T-helper 2 cell treated with Interferon-gamma antibody and Interleukin-4, amounts not matched to agents 5 μg/mL and 100 μg/mL, for 36 hours (primary cell): ENCODE results near the gene TLE5.
A peak's percentile ranks its signal among the peaks of the same experiment; 100 is the strongest.
"Not testable (repeated sequence)": the region's sequence is repeated elsewhere in the genome, so short reads cannot be mapped to it uniquely, and the experiment has no call there.

Experiments
- DNase-seq: peaks from one replicate; pipeline ENCODE4 v3.0.0; 2021; ENCODE audit warnings: low spot score
- H3K27ac Mint-ChIP-seq: one replicate; pipeline ENCODE4 v1.8.0; 2021; ENCODE audit warnings: mild to moderate bottlenecking, mixed read lengths
- H3K27me3 Mint-ChIP-seq: one replicate; pipeline ENCODE4 v1.8.0; 2021; ENCODE audit warnings: low read depth, mixed read lengths
- H3K36me3 Mint-ChIP-seq: one replicate; pipeline ENCODE4 v1.8.0; 2021; ENCODE audit warnings: low read depth, mixed read lengths
- H3K4me1 Mint-ChIP-seq: one replicate; pipeline ENCODE4 v1.8.0; 2021; ENCODE audit warnings: low read depth, mixed read lengths
- H3K4me3 Mint-ChIP-seq: one replicate; pipeline ENCODE4 v1.8.0; 2022; ENCODE audit warnings: mild to moderate bottlenecking, moderate library complexity, mixed read lengths
- H3K9me3 Mint-ChIP-seq: one replicate; pipeline ENCODE4 v1.8.0; 2021; ENCODE audit warnings: mixed read lengths

The TLE5 gene

GRCh38 chr19:3048190-3048533 lies 14.1 kb downstream of the TLE5 start:
- Mint-ChIP-seq H3K9me3 (no peaks in the 10 kb centered on the region), H3K4me1 (peaks cover 9% of the 10 kb centered on the region), H3K4me3 (no peak overlapping the region), H3K36me3 (peaks cover 5% of the 10 kb centered on the region), H3K27me3 (peaks cover 10% of the 10 kb centered on the region), H3K27ac (no peak overlapping the region)
- DNase-seq = no peak

- DNase-seq = peak; percentile 57
- Mint-ChIP-seq H3K36me3 (peaks cover 2% of the 10 kb centered on the region), H3K4me1 (peaks cover 9% of the 10 kb centered on the region), H3K27ac (peak overlapping the region; percentile 67), H3K27me3 (peaks cover 10% of the 10 kb centered on the region), H3K9me3 (no peaks in the 10 kb centered on the region), H3K4me3 (peak overlapping the region; percentile 89)
Observed at GRCh38 chr19:3047496-3048189, 14.7 kb downstream of the TLE5 start.

GRCh38 chr19:3046698-3047495 lies 15.4 kb downstream of the TLE5 start:
- Mint-ChIP-seq H3K4me1 (peaks cover 12% of the 10 kb centered on the region), H3K27me3 (peaks cover 13% of the 10 kb centered on the region), H3K27ac (no peak overlapping the region), H3K36me3 (no peaks in the 10 kb centered on the region), H3K4me3 (no peak overlapping the region), H3K9me3 (no peaks in the 10 kb centered on the region)
- no peak for DNase-seq

GRCh38 chr19:3045885-3046697 lies 16.2 kb downstream of the TLE5 start:
- no peak for DNase-seq
- Mint-ChIP-seq H3K27me3 (peaks cover 13% of the 10 kb centered on the region), H3K4me3 (no peak overlapping the region), H3K27ac (no peak overlapping the region), H3K4me1 (peaks cover 12% of the 10 kb centered on the region), H3K9me3 (no peaks in the 10 kb centered on the region), H3K36me3 (no peaks in the 10 kb centered on the region)

GRCh38 chr19:3045191-3045590 lies 17.1 kb downstream of the TLE5 start:
- Mint-ChIP-seq H3K27me3 (peaks cover 13% of the 10 kb centered on the region), H3K27ac (no peak overlapping the region)

GRCh38 chr19:3042621-3043267 lies 19.6 kb downstream of the TLE5 start:
- Mint-ChIP-seq H3K4me3 (no peak overlapping the region), H3K9me3 (no peaks in the 10 kb centered on the region), H3K4me1 (peaks cover 7% of the 10 kb centered on the region), H3K27ac (no peak overlapping the region), H3K27me3 (peaks cover 8% of the 10 kb centered on the region), H3K36me3 (no peaks in the 10 kb centered on the region)
- DNase-seq = no peak

More at GRCh38 chr19:3045191-3045590, 17.1 kb downstream of the TLE5 start:
- Mint-ChIP-seq H3K9me3 (no peaks in the 10 kb centered on the region), H3K4me3 (no peak overlapping the region), H3K4me1 (peaks cover 12% of the 10 kb centered on the region), H3K36me3 (no peaks in the 10 kb centered on the region)
- no peak for DNase-seq

GRCh38 chr19:3041761-3042620 lies 20.3 kb downstream of the TLE5 start:
- Mint-ChIP-seq H3K4me3 (no peak overlapping the region), H3K27ac (no peak overlapping the region)

GRCh38 chr19:3041327-3041726 lies 21.0 kb downstream of the TLE5 start:
- peaks cover 3% of the 10 kb centered on the region for H3K4me1 Mint-ChIP-seq
- H3K4me3 Mint-ChIP-seq = no peak overlapping the region
- H3K27ac Mint-ChIP-seq = no peak overlapping the region
- no peaks in the 10 kb centered on the region for H3K36me3 Mint-ChIP-seq
- peaks cover 4% of the 10 kb centered on the region for H3K27me3 Mint-ChIP-seq
- H3K9me3 Mint-ChIP-seq = no peaks in the 10 kb centered on the region
- DNase-seq = no peak

More at GRCh38 chr19:3041761-3042620, 20.3 kb downstream of the TLE5 start:
- H3K9me3 Mint-ChIP-seq = no peaks in the 10 kb centered on the region
- no peak for DNase-seq
- no peaks in the 10 kb centered on the region for H3K36me3 Mint-ChIP-seq
- H3K4me1 Mint-ChIP-seq = peaks cover 3% of the 10 kb centered on the region
- H3K27me3 Mint-ChIP-seq = peaks cover 4% of the 10 kb centered on the region

GRCh38 chr19:3039641-3040077 lies 22.6 kb downstream of the TLE5 start:
- no peak overlapping the region for H3K4me3 Mint-ChIP-seq
- peaks cover 6% of the 10 kb centered on the region for H3K27me3 Mint-ChIP-seq
- DNase-seq = no peak
- H3K9me3 Mint-ChIP-seq = no peaks in the 10 kb centered on the region
- H3K36me3 Mint-ChIP-seq = no peaks in the 10 kb centered on the region
- H3K27ac Mint-ChIP-seq = peak overlapping the region; percentile 18
- H3K4me1 Mint-ChIP-seq = peaks cover 14% of the 10 kb centered on the region

- H3K27me3 Mint-ChIP-seq = peaks cover 11% of the 10 kb centered on the region
- H3K9me3 Mint-ChIP-seq = no peaks in the 10 kb centered on the region
- no peaks in the 10 kb centered on the region for H3K36me3 Mint-ChIP-seq
- peaks cover 19% of the 10 kb centered on the region for H3K4me1 Mint-ChIP-seq
- DNase-seq = no peak
- H3K27ac Mint-ChIP-seq = no peak overlapping the region
- no peak overlapping the region for H3K4me3 Mint-ChIP-seq
Observed at GRCh38 chr19:3039125-3039524, 23.2 kb downstream of the TLE5 start.

- Mint-ChIP-seq H3K27me3 (peaks cover 18% of the 10 kb centered on the region), H3K36me3 (no peaks in the 10 kb centered on the region), H3K9me3 (no peaks in the 10 kb centered on the region), H3K4me1 (peaks cover 19% of the 10 kb centered on the region), H3K27ac (no peak overlapping the region), H3K4me3 (no peak overlapping the region)
- no peak for DNase-seq
Observed at GRCh38 chr19:3038214-3038613, 24.1 kb downstream of the TLE5 start.

GRCh38 chr19:3036977-3037544 lies 25.2 kb downstream of the TLE5 start:
- peak overlapping the region; percentile 41 for H3K27ac Mint-ChIP-seq
- not testable (repeated sequence) for H3K9me3 Mint-ChIP-seq, DNase-seq, H3K36me3 Mint-ChIP-seq
- peaks cover 16% of the 10 kb centered on the region for H3K27me3 Mint-ChIP-seq
- H3K4me1 Mint-ChIP-seq = peaks cover 15% of the 10 kb centered on the region
- H3K4me3 Mint-ChIP-seq = peak overlapping the region; percentile 88
